22Rv1 (cell line): ENCODE measurements around the gene NT5DC4.

Experiments used
- ZFX ChIP-seq: fragments of 450-650 bp; IDR thresholded peaks from 2 replicates; pipeline ENCODE4 v1.6.1; 2017; ENCODE audit warnings: antibody characterized with exemption, borderline replicate concordance
- TF ChIP-seq, protein P1 (sequence below): fragments of 450-650 bp; IDR thresholded peaks from 2 replicates; pipeline ENCODE4 v1.5.1; 2017; ENCODE audit warnings: mild to moderate bottlenecking

DNA sequence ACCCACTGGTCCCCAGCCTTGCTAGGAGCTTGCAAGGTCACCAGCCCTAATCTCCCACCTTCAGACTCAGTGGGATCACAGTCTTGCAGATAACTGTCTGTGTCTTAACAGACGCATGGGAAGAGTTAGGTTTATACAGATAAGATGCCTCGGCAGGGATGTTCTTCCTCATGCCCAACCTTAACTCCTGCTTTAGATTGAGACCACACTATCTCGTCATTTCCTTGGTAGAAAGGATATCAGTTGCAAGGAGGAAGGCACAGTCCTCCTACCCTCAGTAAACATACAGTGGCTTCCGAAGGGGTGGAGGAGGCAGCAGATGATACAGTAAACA, 7.2 kb downstream of the NT5DC4 start:
- TF ChIP-seq, protein P1, sequence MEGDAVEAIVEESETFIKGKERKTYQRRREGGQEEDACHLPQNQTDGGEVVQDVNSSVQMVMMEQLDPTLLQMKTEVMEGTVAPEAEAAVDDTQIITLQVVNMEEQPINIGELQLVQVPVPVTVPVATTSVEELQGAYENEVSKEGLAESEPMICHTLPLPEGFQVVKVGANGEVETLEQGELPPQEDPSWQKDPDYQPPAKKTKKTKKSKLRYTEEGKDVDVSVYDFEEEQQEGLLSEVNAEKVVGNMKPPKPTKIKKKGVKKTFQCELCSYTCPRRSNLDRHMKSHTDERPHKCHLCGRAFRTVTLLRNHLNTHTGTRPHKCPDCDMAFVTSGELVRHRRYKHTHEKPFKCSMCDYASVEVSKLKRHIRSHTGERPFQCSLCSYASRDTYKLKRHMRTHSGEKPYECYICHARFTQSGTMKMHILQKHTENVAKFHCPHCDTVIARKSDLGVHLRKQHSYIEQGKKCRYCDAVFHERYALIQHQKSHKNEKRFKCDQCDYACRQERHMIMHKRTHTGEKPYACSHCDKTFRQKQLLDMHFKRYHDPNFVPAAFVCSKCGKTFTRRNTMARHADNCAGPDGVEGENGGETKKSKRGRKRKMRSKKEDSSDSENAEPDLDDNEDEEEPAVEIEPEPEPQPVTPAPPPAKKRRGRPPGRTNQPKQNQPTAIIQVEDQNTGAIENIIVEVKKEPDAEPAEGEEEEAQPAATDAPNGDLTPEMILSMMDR = no peak
- TF ChIP-seq ZFX = no peak
